Adrenal gland (tissue), 12 donors: ENCODE results near the gene CBLC. TPM values are rescaled to one million over a fixed set of nuclear protein-coding genes. Genes with fewer than 3 reads are reported as not detected.

Experiments used
- DNase-seq, 7 donors: peaks; one replicate each; pipeline ENCODE4 v3.0.0-alpha.2; 2019 to 2020
- H3K27ac ChIP-seq, 5 donors: fragments of 200-600 bp; sonication (generic) in 4 of 5; 1 replicate in 3 of 5; 2 replicates in 2 of 5; pipeline versions ENCODE4 v1.5.1 to v1.8.0; 2016 to 2020; ENCODE audit warnings: mild to moderate bottlenecking in 1 of 5
- H3K27me3 ChIP-seq: fragments of 200-600 bp; 2 replicates; pipeline ENCODE4 v1.8.0; 2021
- H3K36me3 ChIP-seq, 2 donors: fragments of 200-600 bp; replicated peaks in 1 of 2; 1 replicate in 1 of 2; 2 replicates in 1 of 2; pipeline versions ENCODE4 v1.5.1 to v1.8.0; 2018 to 2022
- H3K4me1 ChIP-seq, 2 donors: fragments of 200-600 bp; replicated peaks in 1 of 2; 1 replicate in 1 of 2; 2 replicates in 1 of 2; pipeline versions ENCODE4 v1.5.1 to v1.8.0; 2018 to 2021
- H3K4me3 ChIP-seq, 4 donors: fragments of 200-600 bp; sonication (generic) in 3 of 4; one replicate each; pipeline ENCODE4 v1.5.1; 2016 to 2018
- H3K9me3 ChIP-seq, 3 donors: fragments of 200-600 bp; sonication (generic) in 1 of 3; replicated peaks in 1 of 3; 1 replicate in 2 of 3; 2 replicates in 1 of 3; pipeline versions ENCODE4 v1.5.1 to v1.8.0; 2016 to 2021
- CTCF ChIP-seq, 6 experiments: fragments of 450-650 bp in 4 of 6; fragments of 200-600 bp in 2 of 6; sonication (generic) in 1 of 6; IDR thresholded peaks; 1 replicate in 5 of 6; 2 replicates in 1 of 6; pipeline versions ENCODE4 v1.5.1 to v1.8.0; 2016 to 2021; ENCODE audit warnings: antibody characterized with exemption in 6 of 6, mild to moderate bottlenecking in 2 of 6, moderate library complexity in 1 of 6
- POLR2A ChIP-seq, 2 donors: fragments of 450-650 bp; IDR thresholded peaks; one replicate each; pipeline ENCODE4 v1.6.1; 2017; ENCODE audit warnings: antibody characterized with exemption in 2 of 2, mild to moderate bottlenecking in 2 of 2, moderate library complexity in 1 of 2
- WGBS, 4 donors: extraction: QIAGEN DNeasy Blood & Tissue Kit in 2 of 4; methylation state at CpG; one replicate each; pipeline versions ENCODE4 v1.1.5 to v1.1.7; 2013 to 2017; 5-methylcytosine and 5-hydroxymethylcytosine counted together
- intact Hi-C, 2 donors: fragments of 100-400 bp; cut with DNase I; formaldehyde crosslinking; loops; one replicate each; pipeline versions ENCODE4 v1.14.1 to v1.15.0; 2022 to 2023
- polyA plus RNA-seq, 3 donors: library from polyadenylated mRNA; stranded (reverse); fragments of 200-250 nt in 2 of 3; fragments of 350-450 nt in 1 of 3; fragmentation: Illumina TruSeq in 1 of 3; extraction: RNeasy Lipid Tissue Mini Kit (QIAGEN cat#74804) in 1 of 3; gene quantifications; one replicate each; pipeline ENCODE4 v1.2.3, GENCODE V29; 2013 to 2014
- total RNA-seq, 9 donors: library from RNA; depleted of rRNA in 4 of 9; stranded (reverse); fragments of >200 nt in 4 of 9; fragments of 120-200 nt in 1 of 9; fragmentation: NEBNext Ultra II Directional in 1 of 9; extraction: Animal tissue kit (Norgen Biotek cat#: 25700) in 1 of 9; gene quantifications; one replicate each; pipeline versions ENCODE4 v1.1.0 to v1.2.4, GENCODE V29; 2013 to 2023
- donor health status: healthy with polysubstance abuse.
- donor health status: Bipolar disorder and iron deficiency.
- donor health status: DM: yes; HTN: yes; CAD: no.
- donor health status: DM: no; HTN: no; CAD: no.
- donor health status: DM: no; HTN: no; CAD: no.
- donor health status: DM: yes; HTN: yes; CAD: no.

Gene CBLC
- total and polyA plus RNA-seq, 12 donors, result 0.13 to 0.14 TPM; not detected in 10

DNA sequence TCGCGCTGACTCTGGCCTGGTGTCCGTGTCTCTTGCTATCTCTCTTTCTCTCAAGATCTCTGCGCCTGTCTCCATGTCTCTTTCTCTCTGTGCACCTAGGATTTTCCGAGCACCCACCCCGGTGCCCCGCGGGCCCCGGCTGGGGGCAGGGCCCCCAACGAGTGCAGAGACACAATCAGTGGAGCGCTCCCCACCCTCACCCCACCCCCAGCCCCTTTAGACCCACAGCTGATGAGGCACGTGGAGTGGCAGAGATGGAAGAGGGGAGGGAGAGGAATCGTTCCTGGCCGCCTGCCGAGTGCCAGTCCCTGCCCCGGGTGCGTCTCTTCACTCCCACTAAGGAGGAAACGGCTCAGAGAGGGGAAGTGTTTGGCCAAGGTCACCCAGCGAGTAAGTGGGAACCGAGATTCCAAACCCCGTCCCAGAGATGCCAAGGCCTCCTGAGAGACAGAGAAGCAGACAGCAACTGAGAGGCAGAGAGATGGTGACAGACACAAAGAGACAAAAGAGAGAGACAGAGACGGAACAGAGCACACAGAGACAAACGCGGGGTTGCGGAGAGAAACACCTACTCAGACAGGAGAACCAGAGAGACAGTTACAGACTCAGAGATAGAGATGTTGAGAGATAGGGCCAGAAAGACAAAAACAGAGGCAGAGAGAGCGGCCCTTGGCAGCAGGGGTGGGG is 29.8 kb upstream of the CBLC start:
- peak; percentile 78 to 90 (median 88) for DNase-seq
- peaks cover 44 to 73% of the 10 kb centered on the region in 2 donors for H3K4me1 ChIP-seq
- peaks cover 0 to 25% of the 10 kb centered on the region in 2 donors for H3K36me3 ChIP-seq
- 0 to 2% (median 1%) methylated on average over 15 to 26 of the region's 26 CpGs for WGBS, 4 donors
- TF ChIP-seq POLR2A (IDR thresholded peaks at IDR 0.05), result peak; percentile 34 to 44
- no peak for TF ChIP-seq CTCF (IDR thresholded peaks at IDR 0.05)
- H3K27ac ChIP-seq, result peak overlapping the region; percentile 73 to 98 (median 87)
- peak overlapping the region in 3 of 4 donors; percentile 28 to 97 (median 51) for H3K4me3 ChIP-seq
- H3K27me3 ChIP-seq, result no peaks in the 10 kb centered on the region
- intact Hi-C loops, result no loop called here
- no peaks in the 10 kb centered on the region for H3K9me3 ChIP-seq

DNA sequence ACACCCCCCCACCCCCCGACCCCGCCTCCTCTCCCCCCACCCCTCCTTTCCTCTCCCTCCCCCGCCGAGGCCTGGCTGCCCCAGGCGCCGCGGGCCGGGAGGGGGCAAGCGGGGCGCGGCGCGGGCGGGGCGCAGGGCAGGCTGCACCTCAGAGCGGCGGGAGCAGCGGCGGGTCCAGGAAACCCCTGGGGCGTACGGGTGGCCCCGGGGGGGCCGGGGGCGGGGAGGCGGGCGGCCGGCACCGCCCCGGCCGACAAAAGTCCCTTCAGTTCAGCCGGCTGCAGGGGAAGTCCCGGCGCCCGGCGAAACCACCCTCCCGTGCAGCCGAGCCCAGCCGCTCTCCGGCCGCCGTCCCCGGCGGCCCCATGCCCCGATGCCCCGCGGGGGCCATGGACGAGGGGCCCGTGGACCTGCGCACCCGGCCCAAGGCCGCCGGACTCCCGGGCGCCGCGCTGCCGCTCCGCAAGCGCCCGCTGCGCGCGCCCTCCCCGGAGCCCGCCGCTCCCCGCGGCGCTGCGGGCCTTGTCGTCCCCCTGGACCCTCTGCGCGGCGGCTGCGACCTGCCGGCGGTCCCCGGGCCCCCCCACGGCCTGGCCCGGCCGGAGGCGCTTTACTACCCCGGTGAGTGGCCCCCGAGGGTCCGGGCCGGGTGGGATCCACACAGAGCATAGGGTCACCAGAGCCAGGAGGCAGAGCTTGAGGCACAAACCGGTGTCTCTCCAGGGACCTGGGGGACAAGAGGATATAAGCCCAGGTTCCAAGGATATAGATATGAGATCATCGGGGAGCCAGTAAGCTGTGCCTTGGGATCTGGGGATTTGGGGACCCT is 29.1 kb upstream of the CBLC start, which contains the start of gene BCL3:
Gene BCL3 (plus strand): TSS at position 283 of the 829 bp plus-strand sequence. CDS start 83 bp downstream, at position 366.
- Histone ChIP-seq H3K4me3 (peak within 1 kb of the TSS; percentile 28 to 98 (median 74)), H3K9me3 (no peaks in the 10 kb centered on the region), H3K4me1 (peaks cover 46 to 68% of the 10 kb centered on the region in 2 donors), H3K27me3 (no peaks in the 10 kb centered on the region), H3K36me3 (peaks cover 0 to 26% of the 10 kb centered on the region in 2 donors), H3K27ac (peak within 1 kb of the TSS; percentile 73 to 98 (median 88))
- peak; percentile 68 to 85 (median 75) for DNase-seq
- 0 to 4% (median 1%) methylated on average over 1 to 88 of the region's 88 CpGs for WGBS, 4 donors
- TF ChIP-seq POLR2A (IDR thresholded peaks at IDR 0.05), result peak; percentile 30
- peak in 1 of 6 experiments; percentile 25 for TF ChIP-seq CTCF (IDR thresholded peaks at IDR 0.05)
- intact Hi-C loops, result no loop called here

DNA sequence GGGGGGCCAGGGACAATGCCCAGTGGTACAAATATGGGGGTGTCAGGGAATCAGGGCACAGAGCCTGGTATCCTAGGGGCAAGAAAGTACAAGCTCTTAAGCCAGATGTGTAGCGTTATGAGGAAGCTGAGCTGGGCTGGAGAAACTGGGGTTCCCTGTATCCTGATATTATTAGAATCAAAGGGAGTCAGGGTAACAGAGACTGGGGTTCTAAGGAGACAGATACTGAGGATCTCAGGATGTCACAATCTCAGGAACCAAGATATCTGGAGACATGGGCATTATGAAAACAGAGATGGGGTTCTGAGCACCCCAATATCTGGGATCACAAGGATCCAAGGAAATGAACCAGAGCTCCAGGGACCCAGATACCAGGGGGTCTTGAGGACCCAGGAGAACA is 28.4 kb upstream of the CBLC start:
- intact Hi-C loops, result no loop called here
- Histone ChIP-seq H3K4me3 (peak overlapping the region in 3 of 4 donors; percentile 51 to 98 (median 97)), H3K4me1 (peaks cover 49 to 66% of the 10 kb centered on the region in 2 donors), H3K27ac (peak overlapping the region; percentile 73 to 98 (median 88)), H3K27me3 (no peaks in the 10 kb centered on the region), H3K9me3 (no peaks in the 10 kb centered on the region), H3K36me3 (peaks cover 0 to 26% of the 10 kb centered on the region in 2 donors)
- 9 to 38% (median 16%) methylated on average over 1 of the region's 1 CpG for WGBS, 4 donors
- TF ChIP-seq POLR2A (IDR thresholded peaks at IDR 0.05) (no peak), CTCF (IDR thresholded peaks at IDR 0.05) (no peak)
- DNase-seq, result no peak

DNA sequence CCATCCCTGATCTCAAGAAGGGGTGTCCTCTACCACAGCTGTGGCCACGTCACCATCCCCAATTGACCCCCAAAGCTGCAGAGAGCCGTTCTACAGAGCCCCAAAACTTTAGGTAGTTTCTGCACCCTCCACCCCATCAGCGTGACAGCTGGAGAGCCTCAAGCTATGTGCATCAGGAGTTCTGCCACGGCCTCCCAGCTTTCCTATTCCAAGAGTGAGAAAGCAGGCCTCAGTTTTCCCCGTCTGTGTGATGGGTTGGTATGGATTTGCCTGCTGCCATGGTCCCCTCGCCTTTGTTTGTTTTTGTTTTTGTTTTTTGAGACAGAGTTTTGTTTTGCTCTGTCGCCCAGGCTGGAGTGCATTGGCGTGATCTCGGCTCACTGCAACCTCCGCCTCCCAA is 27.7 kb upstream of the CBLC start:
- Histone ChIP-seq H3K4me1 (peaks cover 51 to 66% of the 10 kb centered on the region in 2 donors), H3K36me3 (peaks cover 0 to 30% of the 10 kb centered on the region in 2 donors), H3K9me3 (no peaks in the 10 kb centered on the region), H3K27ac (peak overlapping the region in 2 of 5 donors; percentile 93 to 98), H3K4me3 (peak overlapping the region in 2 of 4 donors; percentile 26 to 97), H3K27me3 (no peaks in the 10 kb centered on the region)
- no peak for TF ChIP-seq POLR2A (IDR thresholded peaks at IDR 0.05)
- DNase-seq, result no peak
- 74 to 89% (median 86%) methylated on average over 10 of the region's 10 CpGs for WGBS, 4 donors
- intact Hi-C loops, result no loop called here
